IPS DF 4.7 (cell line): ENCODE measurements around the gene ZNF683.
"Not testable (repeated sequence)": the region's sequence is repeated elsewhere in the genome, so short reads cannot be mapped to it uniquely, and the experiment has no call there.

ENCODE experiments used
- DNase-seq: peaks from one replicate; pipeline ENCODE4 v3.0.0-alpha.2; 2013; ENCODE audit warnings: low spot score; ENCODE audit errors: extremely low read depth

The ZNF683 gene

GRCh38 chr1:26337206-26337535, 35.4 kb downstream of the ZNF683 start:
- no peak for DNase-seq

- DNase-seq = no peak
Observed at GRCh38 chr1:26336477-26337205, 35.9 kb downstream of the ZNF683 start.

- DNase-seq = no peak
Observed at GRCh38 chr1:26335774-26336476, 36.6 kb downstream of the ZNF683 start.

- DNase-seq = not testable (repeated sequence)
Observed at GRCh38 chr1:26333312-26333711, 39.2 kb downstream of the ZNF683 start.

- no peak for DNase-seq
Observed at GRCh38 chr1:26330276-26330675, 42.3 kb downstream of the ZNF683 start.

- not testable (repeated sequence) for DNase-seq
Observed at GRCh38 chr1:26329380-26329779, 43.2 kb downstream of the ZNF683 start.

GRCh38 chr1:26328597-26328996, 44.0 kb downstream of the ZNF683 start:
- no peak for DNase-seq

- DNase-seq = no peak
Observed at GRCh38 chr1:26327956-26328362, 44.6 kb downstream of the ZNF683 start.

GRCh38 chr1:26324550-26324949, 48.0 kb downstream of the ZNF683 start:
- no peak for DNase-seq

GRCh38 chr1:26323382-26323781, 49.2 kb downstream of the ZNF683 start:
- no peak for DNase-seq

- DNase-seq = no peak
Observed at GRCh38 chr1:26322042-26322331, 50.6 kb downstream of the ZNF683 start.

GRCh38 chr1:26321315-26322041, 51.1 kb downstream of the ZNF683 start:
- DNase-seq = no peak

GRCh38 chr1:26320896-26321295, 51.7 kb downstream of the ZNF683 start:
- DNase-seq = no peak

GRCh38 chr1:26318338-26319064, 54.0 kb downstream of the ZNF683 start:
- DNase-seq = no peak

GRCh38 chr1:26317612-26318337, 54.8 kb downstream of the ZNF683 start, which contains the start of gene CD52:
CD52 (plus strand) TSS chr1:26317958; CDS start chr1:26318018, 60 bp downstream.
- no peak for DNase-seq

- no peak for DNase-seq
Observed at GRCh38 chr1:26317146-26317545, 55.4 kb downstream of the ZNF683 start.

GRCh38 chr1:26315874-26316850, 56.4 kb downstream of the ZNF683 start:
- DNase-seq = no peak

GRCh38 chr1:26314501-26314900, 58.0 kb downstream of the ZNF683 start:
- no peak for DNase-seq
